ENCODE measurements around the gene RAB6A.

The RAB6A gene

GRCh38 chr11:73652046-73652730, 108.7 kb downstream of the RAB6A start:
- ChIA-PET CTCF (interaction anchor here (1.8 to 2.3 kb wide), 2 partner anchors 9 to 26 kb away, joined by 7 to 10 read pairs; no protein-coding TSS in a partner anchor), POLR2A (no interaction called here)
- no peak for DNase-seq (ENCODE audit: extremely low spot score)
- no peak for TF ChIP-seq CTCF (IDR thresholded peaks at IDR 0.05; ENCODE audit: control extremely low read depth, extremely low read depth, low read depth, missing control alignments)

- no peak for TF ChIP-seq CTCF (IDR thresholded peaks at IDR 0.05; ENCODE audit: control extremely low read depth, extremely low read depth, low read depth, missing control alignments)
- DNase-seq (ENCODE audit: extremely low spot score): no peak
- ChIA-PET CTCF (interaction anchor here (1.8 to 2.3 kb wide), 2 partner anchors 10 to 26 kb away, joined by 7 to 10 read pairs; no protein-coding TSS in a partner anchor), POLR2A (no interaction called here)
Measured at GRCh38 chr11:73651661-73652045, 109.2 kb downstream of the RAB6A start.

GRCh38 chr11:73651252-73651651, 109.6 kb downstream of the RAB6A start:
- POLR2A ChIA-PET: no interaction called here
- DNase-seq (ENCODE audit: extremely low spot score): no peak
- CTCF ChIA-PET: interaction anchor here (6.4 to 7.5 kb wide), 2 partner anchors 9 to 25 kb away, joined by 48 to 75 read pairs; no protein-coding TSS in a partner anchor
- no peak for TF ChIP-seq CTCF (IDR thresholded peaks at IDR 0.05; ENCODE audit: control extremely low read depth, extremely low read depth, low read depth, missing control alignments)

- no peak for TF ChIP-seq CTCF (IDR thresholded peaks at IDR 0.05; ENCODE audit: control extremely low read depth, extremely low read depth, low read depth, missing control alignments)
- no peak for DNase-seq (ENCODE audit: extremely low spot score)
- CTCF ChIA-PET: interaction anchor here (6.4 to 7.5 kb wide), 2 partner anchors 10 to 24 kb away, joined by 48 to 75 read pairs; no protein-coding TSS in a partner anchor
- POLR2A ChIA-PET: no interaction called here
Measured at GRCh38 chr11:73650400-73650799, 110.5 kb downstream of the RAB6A start.

GRCh38 chr11:73649206-73649605, 111.7 kb downstream of the RAB6A start:
- DNase-seq (ENCODE audit: extremely low spot score): no peak
- no peak for TF ChIP-seq CTCF (IDR thresholded peaks at IDR 0.05; ENCODE audit: control extremely low read depth, extremely low read depth, low read depth, missing control alignments)
- CTCF ChIA-PET: interaction anchor here (1.0 to 7.5 kb wide), 4 partner anchors 11 to 298 kb away, joined by 3 to 75 read pairs (median 26); no protein-coding TSS in a partner anchor
- POLR2A ChIA-PET: interaction anchor here (0.6 kb wide), 2 partner anchors 127 to 197 kb away, joined by 5 to 10 read pairs; no protein-coding TSS in a partner anchor

- POLR2A ChIA-PET: no interaction called here
- no peak for TF ChIP-seq CTCF (IDR thresholded peaks at IDR 0.05; ENCODE audit: control extremely low read depth, extremely low read depth, low read depth, missing control alignments)
- CTCF ChIA-PET: interaction anchor here (1.0 to 7.5 kb wide), 6 partner anchors 12 to 297 kb away, joined by 3 to 75 read pairs (median 4); no protein-coding TSS in a partner anchor
- DNase-seq (ENCODE audit: extremely low spot score): no peak
Measured at GRCh38 chr11:73648571-73649046, 112.3 kb downstream of the RAB6A start.
